ENCODE results near the gene ANKFN1.

- TF ChIP-seq CTCF (IDR thresholded peaks at IDR 0.05) (no peak), POLR2A (IDR thresholded peaks at IDR 0.05) (no peak)
Observed at GRCh38 chr17:56436142-56436541, 282.9 kb downstream of the ANKFN1 start.
